DMS79 (cell line): ENCODE measurements around the gene VWA5B2.

Experiments used
- DNase-seq: peaks from one replicate; lab custom pipeline; 2025; lab: John Stamatoyannopoulos, UW

VWA5B2 gene

DNA sequence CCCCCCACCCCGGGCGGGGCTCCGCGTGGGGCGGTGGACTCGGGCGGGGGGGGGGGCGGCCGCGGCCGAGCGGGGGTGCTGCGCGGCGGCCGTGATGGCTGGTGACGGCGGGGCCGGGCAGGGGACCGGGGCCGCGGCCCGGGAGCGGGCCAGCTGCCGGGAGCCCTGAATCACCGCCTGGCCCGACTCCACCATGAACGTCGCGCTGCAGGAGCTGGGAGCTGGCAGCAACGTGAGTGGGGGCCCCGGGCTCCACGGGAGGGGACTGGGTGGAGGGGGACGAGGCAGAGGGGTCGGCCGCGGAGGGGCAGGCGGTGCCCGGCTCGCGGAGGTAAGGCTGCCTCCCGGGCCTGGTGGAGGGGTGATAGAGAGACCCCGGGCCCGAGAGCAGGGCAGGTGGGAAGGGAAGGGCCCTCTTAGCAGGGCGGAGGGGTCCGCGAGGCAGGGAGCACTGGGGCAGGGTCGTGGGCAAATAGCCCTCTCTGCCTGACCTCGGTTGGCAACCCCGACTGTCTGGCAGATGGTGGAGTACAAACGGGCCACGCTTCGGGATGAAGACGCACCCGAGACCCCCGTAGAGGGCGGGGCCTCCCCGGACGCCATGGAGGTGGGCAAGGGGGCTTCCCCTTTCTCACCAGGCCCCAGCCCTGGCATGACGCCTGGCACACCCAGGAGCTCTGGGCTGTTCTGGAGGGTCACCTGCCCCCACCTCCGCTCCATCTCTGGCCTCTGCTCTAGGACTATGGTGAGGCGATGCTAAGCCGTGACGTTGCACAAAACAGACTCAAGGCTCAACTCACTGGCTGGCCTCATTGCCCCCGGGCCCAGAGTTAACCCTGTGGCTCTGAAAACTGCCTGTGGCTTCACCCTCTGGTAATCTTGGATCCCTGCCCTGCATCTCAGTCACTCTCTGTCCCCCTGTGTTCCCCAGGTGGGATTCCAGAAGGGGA is 46.9 kb downstream of the VWA5B2 start, which contains the start of gene ECE2:
TSS of gene ECE2 (plus strand) at position 62 of the 950 bp plus-strand sequence. CDS start at position 194, 132 bp downstream.
- DNase-seq = no peak

DNA sequence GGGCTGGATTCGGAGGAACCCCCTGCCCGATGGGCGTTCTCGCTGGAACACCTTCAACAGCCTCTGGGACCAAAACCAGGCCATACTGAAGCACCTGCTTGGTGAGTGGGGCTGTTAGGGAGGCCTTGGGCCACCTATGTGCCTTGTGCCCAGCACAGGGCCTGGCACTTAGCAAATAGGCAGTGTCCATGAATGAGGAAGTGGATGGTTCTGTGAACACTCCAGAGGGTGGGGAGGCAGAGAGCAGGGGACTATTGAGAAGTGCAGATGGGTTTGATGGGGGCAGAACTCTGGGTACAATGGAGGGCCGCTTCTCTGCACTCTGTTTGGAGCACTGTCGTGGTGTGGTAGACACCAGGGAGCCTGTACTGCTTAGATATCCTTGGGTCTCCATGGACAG is 48.0 kb downstream of the VWA5B2 start:
- no peak for DNase-seq

DNA sequence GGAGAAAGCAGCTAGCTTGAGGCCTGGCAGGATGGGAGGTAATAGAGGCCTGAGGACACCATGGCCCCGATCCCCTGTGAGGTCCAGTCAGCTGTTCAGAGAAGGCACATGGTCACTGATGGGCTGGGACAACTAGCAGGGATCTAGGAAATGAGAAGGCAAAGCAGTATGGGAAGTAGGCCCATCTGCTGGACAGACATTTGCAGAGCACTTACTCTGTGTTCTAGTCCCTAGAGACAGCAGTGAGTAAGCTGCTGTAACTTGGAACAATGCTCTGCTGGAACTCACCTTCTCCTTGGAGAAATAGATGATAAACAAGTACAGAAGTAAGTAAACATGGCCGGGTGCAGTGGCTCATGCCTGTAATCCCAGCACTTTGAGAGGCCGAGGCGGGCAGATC is 53.6 kb downstream of the VWA5B2 start:
- no peak for DNase-seq

DNA sequence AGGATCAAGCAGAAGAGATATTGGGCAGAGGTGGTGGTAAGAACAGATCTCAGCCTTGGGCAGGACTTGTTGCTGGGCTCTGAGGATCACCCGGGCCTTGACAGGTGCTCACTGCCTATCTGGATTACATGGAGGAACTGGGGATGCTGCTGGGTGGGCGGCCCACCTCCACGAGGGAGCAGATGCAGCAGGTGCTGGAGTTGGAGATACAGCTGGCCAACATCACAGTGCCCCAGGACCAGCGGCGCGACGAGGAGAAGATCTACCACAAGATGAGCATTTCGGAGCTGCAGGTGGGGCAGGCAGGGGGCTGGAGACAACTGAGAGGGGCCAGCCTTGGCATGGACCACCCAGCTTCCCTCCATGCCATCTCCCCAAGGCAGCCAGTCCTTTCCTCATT is 54.3 kb downstream of the VWA5B2 start:
- no peak for DNase-seq

DNA sequence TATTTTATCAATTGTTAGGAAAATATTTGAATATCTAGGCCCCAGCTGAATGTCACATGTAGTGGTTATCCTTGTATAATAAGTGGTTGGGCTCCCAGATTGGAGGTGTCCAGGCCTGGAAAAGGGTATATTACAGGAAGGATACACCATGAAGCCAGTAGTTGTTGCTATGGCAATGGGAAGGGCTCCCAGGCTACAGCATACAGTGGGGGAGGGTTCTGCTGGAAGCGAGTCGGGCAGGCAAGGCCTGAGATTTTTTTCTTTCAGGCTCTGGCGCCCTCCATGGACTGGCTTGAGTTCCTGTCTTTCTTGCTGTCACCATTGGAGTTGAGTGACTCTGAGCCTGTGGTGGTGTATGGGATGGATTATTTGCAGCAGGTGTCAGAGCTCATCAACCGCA is 55.3 kb downstream of the VWA5B2 start:
- DNase-seq = peak; percentile 22

DNA sequence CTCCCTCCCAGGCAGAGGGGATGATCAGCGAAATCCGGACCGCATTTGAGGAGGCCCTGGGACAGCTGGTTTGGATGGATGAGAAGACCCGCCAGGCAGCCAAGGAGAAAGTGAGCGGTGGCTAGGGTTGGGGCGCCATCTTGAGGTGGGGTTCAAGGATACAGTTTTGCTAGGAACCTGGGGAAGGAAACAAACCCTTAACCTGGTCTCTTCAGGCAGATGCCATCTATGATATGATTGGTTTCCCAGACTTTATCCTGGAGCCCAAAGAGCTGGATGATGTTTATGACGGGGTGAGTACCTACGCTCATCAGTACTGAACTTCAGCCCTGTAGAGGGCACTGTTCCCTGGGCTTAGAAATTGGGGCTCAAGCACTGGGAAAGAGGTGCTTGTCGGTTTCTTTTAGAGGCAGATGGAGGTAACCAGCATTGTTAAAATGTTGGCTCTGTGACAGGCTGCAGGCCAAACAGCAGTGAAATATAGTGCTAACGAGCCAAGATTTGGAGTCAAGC is 60.1 kb downstream of the VWA5B2 start:
- DNase-seq = peak; percentile 17

DNA sequence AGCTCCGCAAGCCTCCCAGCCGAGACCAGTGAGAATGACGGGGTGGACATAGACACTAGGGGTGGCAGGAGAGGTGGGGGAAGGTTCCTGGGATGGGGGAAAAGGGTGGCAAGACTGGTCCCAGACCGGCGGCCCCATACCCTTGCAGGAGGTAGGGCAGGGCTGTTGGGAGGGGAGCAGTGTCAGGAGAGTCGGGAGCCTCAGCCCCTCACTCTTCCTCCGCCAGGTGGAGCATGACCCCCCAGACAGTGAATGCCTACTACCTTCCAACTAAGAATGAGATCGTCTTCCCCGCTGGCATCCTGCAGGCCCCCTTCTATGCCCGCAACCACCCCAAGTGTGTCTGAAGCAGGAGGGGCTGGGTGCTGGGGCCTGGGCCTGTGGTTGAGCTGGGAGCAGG is 60.9 kb downstream of the VWA5B2 start:
- DNase-seq = no peak

DNA sequence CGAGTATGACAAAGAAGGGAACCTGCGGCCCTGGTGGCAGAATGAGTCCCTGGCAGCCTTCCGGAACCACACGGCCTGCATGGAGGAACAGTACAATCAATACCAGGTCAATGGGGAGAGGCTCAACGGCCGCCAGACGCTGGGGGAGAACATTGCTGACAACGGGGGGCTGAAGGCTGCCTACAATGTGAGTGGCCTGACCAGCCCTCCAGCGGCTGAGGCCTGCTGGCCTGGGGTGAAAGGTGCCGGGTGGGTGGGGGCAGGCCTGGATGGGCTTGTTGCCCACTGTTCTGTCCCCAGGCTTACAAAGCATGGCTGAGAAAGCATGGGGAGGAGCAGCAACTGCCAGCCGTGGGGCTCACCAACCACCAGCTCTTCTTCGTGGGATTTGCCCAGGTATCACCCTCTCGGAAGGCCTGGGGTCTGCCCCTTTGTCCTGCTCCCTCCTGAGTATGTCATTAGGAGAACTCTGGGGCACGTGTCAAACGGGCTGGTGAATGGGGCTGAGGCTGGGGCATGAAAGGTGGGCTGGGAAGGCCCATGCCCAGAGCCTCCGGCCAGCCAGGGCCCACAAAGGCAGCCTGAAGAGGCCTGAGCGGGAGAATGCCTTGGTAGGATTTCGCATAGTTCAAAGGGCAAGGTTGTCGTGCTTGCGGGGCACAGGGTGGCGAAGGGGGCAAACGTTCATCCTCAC is 61.8 kb downstream of the VWA5B2 start:
- DNase-seq = no peak
